ENCODE measurements around the gene SPAAR. TPM values are rescaled to one million over a fixed set of nuclear protein-coding genes. Genes with fewer than 3 reads are reported as not detected.

SPAAR gene
- total RNA-seq, 1 experiment from 2014 or later = 0.37 TPM

DNA sequence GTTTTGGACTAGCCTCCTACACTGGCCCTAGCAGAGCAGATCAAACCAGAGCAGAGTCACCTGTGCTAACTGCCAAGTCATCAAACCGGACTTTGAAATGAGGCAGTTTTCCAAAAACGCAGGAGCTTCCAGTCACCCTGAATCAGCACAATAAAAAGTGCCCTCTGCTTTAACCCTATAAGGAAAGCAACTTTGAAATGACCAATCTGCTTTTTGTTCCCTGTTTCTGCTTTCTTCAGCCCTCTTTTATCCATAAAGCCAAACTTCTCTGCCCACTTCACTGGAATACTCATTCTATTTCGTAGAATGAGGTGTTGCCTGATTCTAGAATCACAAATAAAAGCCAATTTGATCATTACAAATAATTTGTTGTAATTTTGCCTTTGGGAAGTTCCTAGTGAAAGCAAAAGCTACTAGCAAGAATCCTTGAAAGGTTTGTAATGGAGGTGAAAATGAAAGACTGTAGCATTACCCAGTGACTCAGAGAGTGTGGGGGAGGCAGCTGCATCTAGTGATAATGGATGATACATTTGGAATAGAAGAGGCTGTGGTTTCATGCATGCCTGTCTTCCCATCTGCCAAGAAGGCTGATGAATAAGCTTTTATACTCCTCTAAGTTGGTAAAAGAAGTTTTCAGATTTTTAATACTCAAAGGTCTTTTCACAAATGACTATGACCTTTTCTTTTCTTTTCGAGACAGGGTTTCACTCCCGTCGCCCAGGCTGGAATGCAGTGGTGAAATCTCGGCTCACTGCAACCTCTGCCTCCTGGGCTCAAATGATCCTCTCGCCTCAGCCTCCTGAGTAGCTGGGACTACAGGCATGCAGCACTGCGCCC, 14.9 kb downstream of the SPAAR start:
- intact Hi-C loops (cut with micrococcal nuclease; ENCODE audit: unreplicated experiment) = no loop called here
- no TSS peak for BruUV-seq (replicated peaks)
- POLR2A ChIA-PET (ENCODE audit: low non-redundant PET) = no interaction called here
- CTCF ChIA-PET = interaction anchor here (0.6 to 0.7 kb wide), 2 partner anchors 21 to 134 kb away, joined by 3 to 4 read pairs; no protein-coding TSS in a partner anchor
- Histone ChIP-seq H3K27me3 (replicated peaks; ENCODE audit: insufficient read depth, low read depth, low read length, poor library complexity) (no peaks in the 10 kb centered on the region), H3K36me3 (ENCODE audit: insufficient read depth, low read length, poor library complexity, severe bottlenecking) (no peaks in the 10 kb centered on the region), H3K27ac (ENCODE audit: low read depth, low read length, poor library complexity, severe bottlenecking) (no peak overlapping the region), H3K4me3 (ENCODE audit: low read depth, low read length, poor library complexity, severe bottlenecking) (no peak overlapping the region), H3K9me3 (ENCODE audit: low read depth, low read length, poor library complexity, severe bottlenecking) (no peaks in the 10 kb centered on the region), H3K4me1 (ENCODE audit: insufficient read depth, low read length, poor library complexity, severe bottlenecking) (peaks cover 4% of the 10 kb centered on the region)
- no peak for TF ChIP-seq EZH2 (IDR thresholded peaks at IDR 0.05; ENCODE audit: borderline replicate concordance, low read depth, low read length, poor library complexity, severe bottlenecking)
- TF ChIP-seq, protein P1, sequence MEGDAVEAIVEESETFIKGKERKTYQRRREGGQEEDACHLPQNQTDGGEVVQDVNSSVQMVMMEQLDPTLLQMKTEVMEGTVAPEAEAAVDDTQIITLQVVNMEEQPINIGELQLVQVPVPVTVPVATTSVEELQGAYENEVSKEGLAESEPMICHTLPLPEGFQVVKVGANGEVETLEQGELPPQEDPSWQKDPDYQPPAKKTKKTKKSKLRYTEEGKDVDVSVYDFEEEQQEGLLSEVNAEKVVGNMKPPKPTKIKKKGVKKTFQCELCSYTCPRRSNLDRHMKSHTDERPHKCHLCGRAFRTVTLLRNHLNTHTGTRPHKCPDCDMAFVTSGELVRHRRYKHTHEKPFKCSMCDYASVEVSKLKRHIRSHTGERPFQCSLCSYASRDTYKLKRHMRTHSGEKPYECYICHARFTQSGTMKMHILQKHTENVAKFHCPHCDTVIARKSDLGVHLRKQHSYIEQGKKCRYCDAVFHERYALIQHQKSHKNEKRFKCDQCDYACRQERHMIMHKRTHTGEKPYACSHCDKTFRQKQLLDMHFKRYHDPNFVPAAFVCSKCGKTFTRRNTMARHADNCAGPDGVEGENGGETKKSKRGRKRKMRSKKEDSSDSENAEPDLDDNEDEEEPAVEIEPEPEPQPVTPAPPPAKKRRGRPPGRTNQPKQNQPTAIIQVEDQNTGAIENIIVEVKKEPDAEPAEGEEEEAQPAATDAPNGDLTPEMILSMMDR (conservative IDR thresholded peaks at IDR 0.05; ENCODE audit: low read depth, low read length) = no peak
- peak; percentile 49 for DNase-seq (ENCODE audit: low spot score)

DNA sequence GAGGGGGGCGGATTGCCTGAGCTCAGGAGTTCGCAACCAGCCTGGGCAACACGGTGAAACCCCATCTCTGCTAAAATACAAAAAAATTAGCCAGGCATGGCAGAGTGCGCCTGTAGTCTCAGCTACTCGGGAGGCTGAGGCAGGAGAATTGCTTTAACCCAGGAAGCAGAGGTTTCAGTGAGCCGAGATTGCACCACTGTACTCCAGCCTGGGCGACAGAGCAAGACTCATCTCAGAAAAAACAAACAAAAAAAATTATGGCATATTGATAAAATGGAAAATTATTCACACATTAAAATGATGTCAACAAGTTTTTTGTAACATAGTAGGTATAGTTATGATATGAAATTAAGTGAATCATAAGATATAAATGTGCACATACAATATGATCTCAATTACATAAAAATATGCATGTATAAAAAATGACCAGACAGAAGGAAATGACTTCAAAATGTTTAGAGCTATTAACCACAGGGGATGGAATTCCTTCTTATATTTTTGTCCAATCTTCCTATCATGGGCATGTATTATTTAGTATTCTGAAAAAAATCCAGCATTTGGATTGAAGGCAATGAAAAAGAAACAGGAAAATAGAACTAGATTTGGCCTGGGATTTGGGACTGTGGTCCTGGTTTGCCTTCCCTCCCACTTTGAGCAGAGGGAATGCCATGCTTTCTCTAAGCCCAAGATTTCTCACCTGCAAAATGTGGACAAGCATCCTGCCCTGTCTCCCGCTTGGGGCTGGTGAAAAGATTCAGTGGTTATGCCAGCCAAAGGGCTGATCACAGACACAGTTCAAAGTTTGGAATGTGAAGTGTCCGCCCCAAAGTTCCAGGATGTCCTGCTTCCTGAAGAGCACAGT, 19.5 kb downstream of the SPAAR start:
- Histone ChIP-seq H3K27ac (ENCODE audit: low read depth, low read length, poor library complexity, severe bottlenecking) (no peak overlapping the region), H3K9me3 (ENCODE audit: low read depth, low read length, poor library complexity, severe bottlenecking) (no peaks in the 10 kb centered on the region), H3K36me3 (ENCODE audit: insufficient read depth, low read length, poor library complexity, severe bottlenecking) (no peaks in the 10 kb centered on the region), H3K4me3 (ENCODE audit: low read depth, low read length, poor library complexity, severe bottlenecking) (no peak overlapping the region), H3K27me3 (replicated peaks; ENCODE audit: insufficient read depth, low read depth, low read length, poor library complexity) (no peaks in the 10 kb centered on the region), H3K4me1 (ENCODE audit: insufficient read depth, low read length, poor library complexity, severe bottlenecking) (no peaks in the 10 kb centered on the region)
- DNase-seq (ENCODE audit: low spot score) = no peak
- TF ChIP-seq, protein P1 (conservative IDR thresholded peaks at IDR 0.05; ENCODE audit: low read depth, low read length) = no peak
- no peak for TF ChIP-seq EZH2 (IDR thresholded peaks at IDR 0.05; ENCODE audit: borderline replicate concordance, low read depth, low read length, poor library complexity, severe bottlenecking)
- ChIA-PET CTCF (no interaction called here), POLR2A (ENCODE audit: low non-redundant PET) (no interaction called here)
- no TSS peak for BruUV-seq (replicated peaks)
- intact Hi-C loops (cut with micrococcal nuclease; ENCODE audit: unreplicated experiment) = no loop called here

DNA sequence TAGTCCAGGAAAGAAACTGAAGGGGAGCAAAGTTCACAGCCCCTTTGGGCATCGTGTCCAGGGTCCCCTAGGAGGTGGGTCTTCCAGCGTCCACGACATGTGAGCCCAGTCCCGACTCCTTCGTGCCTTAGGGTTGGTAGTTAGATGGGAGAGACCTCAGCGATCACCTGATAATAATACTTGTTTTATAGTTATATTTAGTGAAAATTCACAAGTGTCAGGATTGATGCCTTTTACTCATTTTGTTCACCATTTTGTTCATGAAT, 20.1 kb downstream of the SPAAR start:
- no peaks in the 10 kb centered on the region for H3K4me1 ChIP-seq (ENCODE audit: insufficient read depth, low read length, poor library complexity, severe bottlenecking)
- H3K36me3 ChIP-seq (ENCODE audit: insufficient read depth, low read length, poor library complexity, severe bottlenecking) = no peaks in the 10 kb centered on the region
- H3K4me3 ChIP-seq (ENCODE audit: low read depth, low read length, poor library complexity, severe bottlenecking) = no peak overlapping the region
- DNase-seq (ENCODE audit: low spot score) = no peak
- ChIA-PET CTCF (no interaction called here), POLR2A (ENCODE audit: low non-redundant PET) (interaction anchor here (0.7 kb wide), 1 partner anchor 52 kb away, joined by 4 read pairs; no protein-coding TSS in a partner anchor)
- H3K9me3 ChIP-seq (ENCODE audit: low read depth, low read length, poor library complexity, severe bottlenecking) = no peaks in the 10 kb centered on the region
- no TSS peak for BruUV-seq (replicated peaks)
- H3K27ac ChIP-seq (ENCODE audit: low read depth, low read length, poor library complexity, severe bottlenecking) = no peak overlapping the region
- H3K27me3 ChIP-seq (replicated peaks; ENCODE audit: insufficient read depth, low read depth, low read length, poor library complexity) = no peaks in the 10 kb centered on the region
- intact Hi-C loops (cut with micrococcal nuclease; ENCODE audit: unreplicated experiment) = no loop called here
- no peak for TF ChIP-seq EZH2 (IDR thresholded peaks at IDR 0.05; ENCODE audit: borderline replicate concordance, low read depth, low read length, poor library complexity, severe bottlenecking)
- TF ChIP-seq, protein P1 (conservative IDR thresholded peaks at IDR 0.05; ENCODE audit: low read depth, low read length) = no peak

All from A673 (cell line).